Omental fat pad (tissue), 4 donors: ENCODE data around the gene RREB1. TPM values are rescaled to one million over a fixed set of nuclear protein-coding genes. Genes with fewer than 3 reads are reported as not detected.

ENCODE experiments used
- ATAC-seq: fragments of 150-250 bp; one replicate; pipeline ENCODE4 v1.9.1; 2016; ENCODE audit warnings: mild to moderate bottlenecking, moderate library complexity; ENCODE audit not compliant: low FRiP score
- DNase-seq: peaks from one replicate; pipeline ENCODE4 v3.0.0-alpha.2; 2019; ENCODE audit warnings: low spot score
- CTCF ChIP-seq, 3 donors: fragments of 450-650 bp; IDR thresholded peaks; one replicate each; pipeline ENCODE4 v1.5.1; 2016 to 2017; ENCODE audit warnings: antibody characterized with exemption in 3 of 3, mild to moderate bottlenecking in 3 of 3, moderate library complexity in 2 of 3
- total RNA-seq, 4 donors: library from RNA; depleted of rRNA; stranded (reverse); fragments of >200 nt; gene quantifications; one replicate each; pipeline ENCODE4 v1.1.0, GENCODE V29; 2016

RREB1 gene
- total RNA-seq, 4 donors from 2014 or later: 24.9 to 48.1 (median 40.6) TPM

DNA sequence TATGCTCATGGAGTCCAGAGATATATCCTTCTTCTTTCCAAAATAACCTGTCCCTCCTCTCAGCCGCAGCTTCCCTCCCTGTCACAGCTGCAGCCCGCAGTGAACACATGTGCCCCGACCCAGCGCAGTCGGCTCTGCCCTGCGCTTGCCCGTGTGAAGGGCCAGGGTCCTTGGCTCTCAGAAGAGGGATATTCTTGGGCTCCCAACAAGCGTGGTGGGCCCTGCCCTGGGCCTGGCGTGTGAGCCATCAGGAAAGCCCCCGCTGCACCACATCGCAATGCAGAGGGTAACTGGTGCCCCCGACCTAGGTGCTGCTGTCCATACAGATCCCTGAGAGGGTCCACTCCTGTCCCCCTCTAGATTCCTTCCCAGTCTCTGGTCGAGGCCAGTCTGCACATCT is 140.1 kb downstream of the RREB1 start:
- TF ChIP-seq CTCF (IDR thresholded peaks at IDR 0.05): no peak
- no peak for DNase-seq
- no peak for ATAC-seq

DNA sequence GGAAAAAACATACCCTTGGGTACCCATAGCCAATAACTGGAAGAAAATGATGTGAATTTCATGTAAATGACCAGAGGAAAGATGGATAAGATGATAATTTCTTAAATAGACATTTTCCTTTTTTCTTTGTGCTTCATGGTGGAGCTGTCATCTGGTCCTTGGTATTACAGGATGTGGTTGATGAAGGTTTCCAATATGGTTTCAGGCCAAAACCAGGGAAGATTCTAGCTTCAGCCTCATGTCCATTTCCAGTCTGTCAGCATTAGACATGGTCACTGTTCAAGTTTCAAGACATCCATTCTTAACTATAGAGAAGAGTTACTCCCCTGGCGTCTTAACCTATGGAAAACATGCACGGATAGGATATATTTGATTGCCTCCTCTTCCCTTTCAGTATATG is 141.6 kb downstream of the RREB1 start:
- TF ChIP-seq CTCF (IDR thresholded peaks at IDR 0.05): no peak
- DNase-seq (no peak), ATAC-seq (no peak)

- DNase-seq: no peak
- no peak for TF ChIP-seq CTCF (IDR thresholded peaks at IDR 0.05)
- ATAC-seq: no peak
Observed at GRCh38 chr6:7249946-7250643, 142.3 kb downstream of the RREB1 start.

DNA sequence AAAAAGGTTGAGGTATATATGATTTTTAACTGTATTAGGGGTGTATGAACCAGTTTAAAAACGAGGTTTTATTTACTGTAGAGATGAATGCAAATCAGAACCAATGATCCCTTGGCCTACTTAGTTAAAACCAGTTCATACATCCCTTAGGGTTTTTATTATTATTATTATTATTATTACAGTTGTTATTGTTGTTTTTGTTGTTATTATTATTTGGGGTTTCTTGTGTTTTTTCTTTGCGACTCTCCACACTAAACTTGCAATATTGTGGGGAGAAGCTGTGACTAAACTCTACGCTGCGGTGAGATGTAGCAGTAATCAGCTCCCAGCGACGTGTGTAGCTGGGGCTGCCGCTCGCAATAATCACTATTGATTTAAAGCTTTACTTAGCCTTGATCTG is 143.1 kb downstream of the RREB1 start:
- TF ChIP-seq CTCF (IDR thresholded peaks at IDR 0.05): no peak

DNA sequence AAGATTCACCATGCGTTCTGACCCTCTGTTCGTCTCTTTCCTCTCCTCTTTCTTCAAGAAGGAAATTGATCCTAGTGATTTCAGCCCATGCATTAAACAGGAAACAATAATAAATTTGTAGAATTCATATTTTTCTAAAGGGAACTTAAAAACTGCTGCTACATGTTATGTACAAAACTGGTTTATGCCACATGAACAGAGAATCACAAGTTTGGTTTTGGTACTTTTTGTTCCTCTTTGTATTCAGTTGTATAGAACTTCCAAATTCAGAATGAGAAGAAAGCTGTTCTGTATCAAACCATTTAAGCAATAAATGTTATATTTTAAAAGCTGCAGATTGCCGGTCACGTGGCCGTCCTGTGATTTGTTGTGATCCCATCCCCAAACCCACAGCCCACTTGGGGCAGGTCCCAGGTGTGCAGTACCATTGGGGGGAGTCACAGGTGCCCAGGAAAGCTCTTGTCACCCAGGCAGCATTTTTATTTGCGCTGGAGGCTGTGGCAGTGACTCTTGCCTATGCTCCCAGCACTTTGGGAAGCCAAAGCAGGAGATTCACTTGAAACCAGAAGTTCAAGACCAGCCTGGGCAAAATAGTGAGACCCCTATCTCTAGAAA is 144.0 kb downstream of the RREB1 start:
- DNase-seq (no peak), ATAC-seq (no peak)
- TF ChIP-seq CTCF (IDR thresholded peaks at IDR 0.05): no peak

More for the DNA sequence above, 143.1 kb downstream of the RREB1 start:
- ATAC-seq (no peak), DNase-seq (no peak)

GRCh38 chr6:7252390-7252789 is 144.6 kb downstream of the RREB1 start:
- no peak for TF ChIP-seq CTCF (IDR thresholded peaks at IDR 0.05)
- ATAC-seq: no peak
- DNase-seq: no peak
